NOMO-1 (cell line): ENCODE measurements around the gene NOS1AP.
"Not testable (repeated sequence)": the region's sequence is repeated elsewhere in the genome, so short reads cannot be mapped to it uniquely, and the experiment has no call there.

Experiments used
- DNase-seq, 2 experiments: peaks; one replicate each; lab custom pipeline; 2025; ENCODE audit not compliant: unreplicated experiment in 2 of 2; lab: John Stamatoyannopoulos, UW

NOS1AP gene

GRCh38 chr1:162069334-162070093, at the start of gene NOS1AP:
NOS1AP (plus strand) TSS chr1:162069691; CDS start chr1:162070178, 487 bp downstream.
- peak; percentile 55 to 82 for DNase-seq

- DNase-seq: no peak
These were observed 49.3 kb upstream of the NOS1AP start for GRCh38 chr1:162020150-162020549.

DNA sequence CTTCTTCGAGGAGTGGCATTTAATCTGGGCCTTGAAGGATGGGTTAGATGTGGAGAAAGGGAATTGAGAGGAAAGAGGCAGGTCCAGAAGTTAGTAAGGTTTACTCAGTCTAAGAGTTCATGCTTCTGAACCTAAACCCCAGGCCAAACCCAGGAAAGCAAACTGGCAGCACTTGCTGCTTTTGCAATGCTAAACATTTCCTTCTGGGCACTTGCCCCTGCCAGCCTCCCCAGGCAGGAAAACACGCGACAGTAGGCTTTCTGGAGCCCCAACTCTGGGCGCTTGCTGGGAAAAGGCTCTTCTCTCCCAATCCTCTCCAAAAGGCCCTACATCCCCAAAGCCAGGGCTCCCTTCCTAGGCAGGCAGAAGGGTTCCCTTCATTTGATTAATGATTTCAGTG, 48.4 kb upstream of the NOS1AP start:
- no peak for DNase-seq

- DNase-seq: no peak
These were observed 46.9 kb upstream of the NOS1AP start for GRCh38 chr1:162022626-162023025.

DNA sequence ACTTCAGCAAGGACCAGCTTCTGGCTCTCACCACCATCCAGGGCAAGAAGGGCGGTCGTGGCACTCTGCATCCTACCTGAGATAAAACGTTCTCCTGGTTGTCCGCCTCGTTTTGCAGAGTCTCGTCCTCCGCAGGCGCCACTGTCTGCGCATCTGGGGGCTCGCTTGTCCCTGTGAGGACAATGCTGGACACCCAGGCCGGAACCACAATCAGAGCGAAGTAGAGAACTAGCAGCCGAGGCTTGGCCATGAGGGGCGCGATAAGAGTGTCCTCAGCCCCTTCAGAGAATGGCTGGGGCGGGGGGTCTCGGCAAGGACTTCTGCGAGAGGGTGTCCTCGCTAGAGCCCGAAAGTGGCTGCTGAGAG, 46.3 kb upstream of the NOS1AP start:
- no peak for DNase-seq

DNA sequence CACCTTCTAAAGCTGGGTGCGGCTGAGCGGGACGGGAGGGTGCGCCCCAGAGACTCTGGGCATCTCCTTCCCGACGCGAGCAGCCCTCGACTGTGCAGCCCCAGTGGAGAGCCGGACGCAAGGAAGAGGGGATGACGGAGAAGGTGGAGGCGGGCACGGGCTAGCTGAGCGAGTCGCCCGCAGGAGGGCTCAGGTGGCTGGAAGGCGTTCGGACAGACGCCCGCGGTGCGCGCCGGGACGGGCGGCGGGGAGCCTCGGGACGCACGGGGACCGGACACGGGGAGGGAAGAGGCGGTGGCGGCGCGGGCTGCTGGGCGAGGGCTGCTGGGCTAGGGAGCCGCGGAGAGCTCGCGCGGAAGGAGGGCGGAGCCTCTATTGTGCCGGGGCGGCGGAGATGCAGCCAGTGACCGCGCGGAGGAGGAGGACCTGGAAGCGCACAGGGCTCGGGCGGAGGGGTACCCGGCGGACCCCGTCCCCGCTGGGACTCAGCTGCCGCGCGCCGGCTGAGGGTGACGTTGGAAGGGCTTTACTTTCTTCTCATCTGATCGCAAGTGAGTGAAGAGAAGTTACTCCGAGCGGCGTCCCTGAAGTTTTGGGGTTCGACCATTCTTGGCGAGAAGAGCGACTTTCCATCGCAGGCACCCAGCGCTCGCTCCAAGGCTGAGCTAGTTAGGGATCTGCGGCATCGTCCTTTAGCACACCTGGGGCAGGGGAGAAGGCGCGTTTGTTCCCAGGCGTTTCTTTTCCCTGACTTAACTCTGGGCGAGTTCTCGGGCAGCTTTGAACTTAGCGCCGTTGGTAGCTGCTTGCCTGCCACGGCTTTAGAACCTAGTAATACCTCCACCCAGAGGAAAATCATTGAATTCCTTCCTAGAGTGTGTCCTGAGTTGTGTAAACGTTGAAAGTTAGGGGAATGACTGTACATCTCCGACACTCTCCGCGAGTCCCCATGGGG, 45.7 kb upstream of the NOS1AP start, which contains the start of gene OLFML2B:
Gene OLFML2B, minus strand, starts transcription at position 323 of the 955 bp plus-strand sequence. CDS start 439 bp downstream, outside the sequence.
- peak; percentile 44 to 61 for DNase-seq

- DNase-seq: no peak
These were observed 44.0 kb upstream of the NOS1AP start for GRCh38 chr1:162025541-162025940.

DNA sequence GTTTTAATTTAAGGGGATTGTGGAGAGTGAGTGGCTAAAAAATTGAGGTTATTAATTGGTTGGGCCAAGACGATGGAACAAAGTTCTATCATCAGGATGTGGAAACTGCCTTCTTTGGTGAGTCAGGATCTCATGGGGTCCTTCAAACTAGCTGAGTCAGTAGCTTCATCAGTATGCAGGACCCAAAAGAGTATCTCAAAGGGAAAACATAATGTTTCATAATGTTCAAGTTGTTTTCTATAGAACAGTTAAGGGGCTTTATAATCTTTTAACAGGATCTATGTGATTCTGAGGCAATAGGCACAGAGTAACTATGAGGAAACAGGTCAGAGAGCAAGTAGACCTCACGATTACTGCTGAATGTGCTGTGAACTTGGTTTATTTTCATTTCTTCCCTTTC, 42.6 kb upstream of the NOS1AP start:
- DNase-seq: no peak

- DNase-seq: peak; percentile 76 to 90
These were observed 40.8 kb upstream of the NOS1AP start for GRCh38 chr1:162028726-162029125.

DNA sequence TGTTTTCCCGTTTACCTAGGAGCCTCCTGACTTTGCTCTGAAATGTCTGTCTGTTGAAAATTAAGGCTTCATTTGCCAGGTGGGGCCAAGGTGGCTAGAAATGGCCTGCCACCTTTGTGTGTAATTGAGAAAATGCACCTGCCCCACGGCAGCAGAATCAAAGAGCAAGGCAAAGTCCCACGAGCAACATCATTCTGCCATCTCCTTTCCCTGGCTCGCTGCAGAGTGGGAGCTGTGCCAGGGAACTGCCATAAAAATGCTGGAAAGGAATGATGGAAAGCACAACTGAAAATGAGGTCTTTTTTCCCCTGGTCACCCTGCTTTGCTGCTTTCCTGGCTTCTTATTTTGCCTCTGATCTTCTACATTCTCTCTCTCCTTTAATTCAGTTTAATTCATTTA, 40.3 kb upstream of the NOS1AP start:
- DNase-seq: no peak

- DNase-seq: no peak
These were observed 38.7 kb upstream of the NOS1AP start for GRCh38 chr1:162030759-162031280.

DNA sequence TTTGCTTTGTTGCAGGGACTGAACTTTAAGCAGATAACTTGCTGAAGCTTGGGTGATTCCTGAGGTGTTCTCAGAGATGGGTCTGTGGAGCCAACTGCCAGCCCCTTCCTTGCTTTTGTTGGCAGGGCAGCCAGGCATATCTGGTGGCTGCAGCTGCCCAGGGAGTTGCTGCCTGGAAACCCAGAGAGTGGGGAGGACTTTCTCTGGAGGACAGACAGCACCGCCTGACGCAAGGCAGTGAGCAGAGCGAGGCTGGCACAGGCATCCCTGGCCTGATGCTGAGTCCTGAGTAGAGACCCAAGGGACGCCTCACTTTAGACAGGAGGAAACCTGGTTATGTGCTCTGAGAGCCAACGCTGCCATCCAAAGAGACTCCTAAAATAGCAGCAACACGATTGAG, 36.1 kb upstream of the NOS1AP start:
- no peak for DNase-seq

DNA sequence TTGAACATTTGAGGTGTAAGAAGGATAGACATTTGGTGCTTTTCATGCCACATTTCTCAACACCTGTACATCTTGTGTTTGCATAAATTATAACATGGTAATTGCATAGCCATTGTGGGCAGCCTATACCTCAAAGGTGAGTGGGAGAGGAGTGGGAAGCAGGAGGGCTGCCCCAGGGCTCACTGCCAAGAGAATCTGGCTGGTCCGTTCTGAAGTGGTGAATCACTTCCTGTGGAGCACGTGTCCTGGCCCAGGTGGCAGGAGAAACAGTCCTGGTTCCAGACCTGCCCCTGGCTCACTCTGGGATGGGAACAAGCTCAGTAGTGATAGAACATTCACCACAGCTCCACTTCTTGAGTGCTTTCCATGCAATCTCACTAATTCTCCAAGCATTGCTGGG, 34.2 kb upstream of the NOS1AP start:
- DNase-seq: no peak

DNA sequence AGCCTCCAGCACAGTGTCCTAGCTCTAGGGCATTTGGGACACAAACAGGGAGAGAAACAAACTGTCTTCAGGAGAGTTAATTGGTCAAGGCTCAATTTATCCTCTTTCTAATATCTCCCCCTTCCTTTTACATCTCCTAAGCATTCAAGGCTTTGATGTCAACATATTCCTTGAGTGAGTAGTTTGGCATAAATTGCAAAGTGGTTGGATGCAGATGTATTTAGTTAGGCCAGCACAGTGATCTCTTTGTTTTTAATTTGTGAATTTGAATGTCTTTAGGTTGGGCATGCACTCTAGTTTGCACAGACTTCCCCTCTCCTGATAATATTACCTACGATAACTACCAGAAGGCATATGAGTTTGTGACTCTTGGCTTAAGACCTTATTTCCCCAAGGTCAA, 33.3 kb upstream of the NOS1AP start:
- no peak for DNase-seq

DNA sequence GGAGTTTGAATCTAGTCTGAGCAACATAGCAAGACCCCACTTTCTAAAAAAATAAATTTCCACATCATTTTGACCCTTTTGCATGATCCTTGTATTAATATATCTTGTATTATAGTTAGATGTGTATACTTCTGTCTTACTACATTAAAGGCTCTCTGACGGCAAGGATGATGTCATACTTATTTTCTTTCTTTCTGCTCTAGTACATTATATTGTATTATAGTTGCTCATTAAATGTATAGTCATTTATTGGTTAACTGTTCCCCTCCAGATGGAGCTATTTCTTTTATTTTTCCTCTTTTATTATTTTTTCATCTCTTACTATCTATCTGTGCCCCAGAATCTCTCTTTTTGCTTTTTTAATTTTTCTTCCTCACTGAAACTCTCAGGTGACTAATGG, 30.9 kb upstream of the NOS1AP start:
- no peak for DNase-seq

DNA sequence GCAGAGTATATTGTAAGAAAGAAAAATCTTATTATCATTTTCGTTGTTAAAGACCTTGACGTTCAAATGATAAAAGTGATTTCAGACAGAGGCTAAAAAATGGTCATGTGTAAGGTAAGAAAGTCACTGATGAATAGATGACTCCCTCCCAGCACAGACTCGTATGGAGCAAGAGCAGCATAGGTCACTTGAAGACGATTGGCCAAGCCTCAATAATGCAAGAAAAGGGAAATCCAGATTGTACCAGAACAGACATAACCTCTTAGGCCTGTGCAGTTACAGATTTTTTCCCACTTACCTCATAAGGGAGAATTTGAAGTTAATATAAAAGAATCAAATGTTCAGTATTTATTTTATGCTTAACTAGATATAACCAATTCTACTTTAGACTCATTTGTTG, 29.5 kb upstream of the NOS1AP start:
- peak in 1 of 2 experiments; percentile 14 for DNase-seq

- peak; percentile 8 to 37 for DNase-seq
These were observed 28.8 kb upstream of the NOS1AP start for GRCh38 chr1:162040657-162041056.

- DNase-seq: no peak
These were observed 27.1 kb upstream of the NOS1AP start for GRCh38 chr1:162042361-162042760.

GRCh38 chr1:162046921-162047320, 22.6 kb upstream of the NOS1AP start:
- DNase-seq: peak in 1 of 2 experiments; percentile 16

DNA sequence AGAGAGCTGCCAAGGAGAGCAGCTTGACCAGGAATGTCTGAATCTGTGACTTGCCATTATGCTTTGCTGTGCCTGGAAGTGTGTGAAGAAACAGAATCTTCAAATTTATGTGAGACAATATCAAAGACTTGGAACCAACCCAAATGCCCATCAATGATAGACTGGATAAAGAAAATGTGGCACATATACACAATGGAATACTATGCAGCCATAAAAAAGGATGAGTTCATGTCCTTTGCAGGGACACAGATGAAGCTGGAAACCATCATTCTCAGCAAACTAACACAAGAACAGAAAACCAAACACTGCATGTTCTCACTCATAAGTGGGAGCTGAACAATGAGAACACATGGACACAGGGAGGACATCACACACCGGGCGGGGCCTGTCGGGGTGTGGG, 15.5 kb upstream of the NOS1AP start:
- not testable (repeated sequence) for DNase-seq

- no peak for DNase-seq
These were observed 14.4 kb upstream of the NOS1AP start for GRCh38 chr1:162055062-162055461.
